HL-60 (cell line): ENCODE results near the gene FSIP2.

Experiments
- DNase-seq, 2 experiments: peaks; one replicate each; pipeline ENCODE4 v3.0.0-alpha.2; 2010 to 2020; ENCODE audit warnings: low read depth in 1 of 2, low spot score in 1 of 2
- H3K27ac ChIP-seq: fragments of 250-450 bp; sonication (Bioruptor Pico); replicated peaks from 2 replicates; pipeline ENCODE4 v1.5.1; 2020; ENCODE audit warnings: mild to moderate bottlenecking, moderate library complexity
- H3K27me3 ChIP-seq: fragments of 250-450 bp; sonication (Bioruptor Pico); 2 replicates; pipeline ENCODE4 v1.5.1; 2021; ENCODE audit warnings: mild to moderate bottlenecking, moderate library complexity; ENCODE audit not compliant: insufficient read depth, poor library complexity, severe bottlenecking
- H3K4me3 ChIP-seq: replicated peaks from 2 replicates; pipeline ENCODE4 v1.5.1; 2011; ENCODE audit warnings: mild to moderate bottlenecking, control low read depth, low read length; ENCODE audit not compliant: insufficient read depth
- CTCF ChIP-seq: IDR thresholded peaks from one replicate; pipeline ENCODE4 v1.5.1; 2011; ENCODE audit warnings: low read length, control low read depth, inconsistent platforms; ENCODE audit not compliant: insufficient read depth
- GABPA ChIP-seq: IDR thresholded peaks from 2 replicates; pipeline ENCODE4 v1.6.1; 2012; ENCODE audit warnings: low read depth
- POLR2AphosphoS5 ChIP-seq: IDR thresholded peaks from 2 replicates; pipeline ENCODE4 v1.6.1; 2012; ENCODE audit warnings: low read depth
- REST ChIP-seq: IDR thresholded peaks from 2 replicates; pipeline ENCODE4 v1.6.1; 2012; ENCODE audit warnings: low read depth; ENCODE audit not compliant: insufficient replicate concordance
- SPI1 ChIP-seq: IDR thresholded peaks from 2 replicates; pipeline ENCODE4 v1.6.1; 2012; ENCODE audit warnings: low read depth, mild to moderate bottlenecking, borderline replicate concordance

FSIP2 gene

GRCh38 chr2:185875136-185875931, 136.7 kb downstream of the FSIP2 start:
- Histone ChIP-seq H3K4me3 (no peak overlapping the region), H3K27ac (no peak overlapping the region), H3K27me3 (no peaks in the 10 kb centered on the region)
- TF ChIP-seq POLR2AphosphoS5 (no peak), CTCF (no peak), REST (no peak), GABPA (no peak), SPI1 (no peak)
- no peak for DNase-seq

- no peak for DNase-seq
- Histone ChIP-seq H3K27ac (no peak overlapping the region), H3K4me3 (no peak overlapping the region), H3K27me3 (no peaks in the 10 kb centered on the region)
- no peak for TF ChIP-seq REST
- TF ChIP-seq SPI1, result no peak
- no peak for TF ChIP-seq GABPA
Observed at GRCh38 chr2:185876234-185876633, 137.6 kb downstream of the FSIP2 start.

GRCh38 chr2:185880396-185880795, 141.8 kb downstream of the FSIP2 start:
- DNase-seq, result no peak
- Histone ChIP-seq H3K27ac (no peak overlapping the region), H3K27me3 (no peaks in the 10 kb centered on the region), H3K4me3 (no peak overlapping the region)
- no peak for TF ChIP-seq CTCF
- no peak for TF ChIP-seq GABPA
- TF ChIP-seq POLR2AphosphoS5, result no peak
- TF ChIP-seq REST, result no peak
